PC-9 (cell line): ENCODE data around the gene NPHP1. TPM values are rescaled to one million over a fixed set of nuclear protein-coding genes. Genes with fewer than 3 reads are reported as not detected.

ENCODE experiments used
- microRNA-seq: library from miRNA; unstranded; fragments of <30 nt; microRNA quantifications from one replicate; pipeline ENCODE4 v1.2.0, GENCODE V29; 2021; ENCODE audit warnings: borderline number of aligned reads, borderline replicate concordance
- total RNA-seq: library from RNA; stranded (reverse); gene quantifications from 2 replicates; pipeline ENCODE4 v1.2.3, GENCODE V29; 2021

NPHP1 gene
- total RNA-seq, 1 experiment from 2014 or later = 13.7 TPM

Small RNA genes within 50 kb of the gene (microRNA-seq; reads per million reads assigned to microRNA genes)
- not detected for gene MIR4436B1

Other genes starting within 250 kb of the NPHP1 start
- gene MALL, start 89.2 kb downstream of the NPHP1 start, total RNA-seq = 28.1 and 32.4 TPM in 2 replicates
- 36.4 and 53.8 TPM in 2 replicates for gene MTLN, start 7.5 kb upstream of the NPHP1 start, total RNA-seq